GM23338 (cell line): Measurements from ENCODE around the gene IL19. TPM values are rescaled to one million over a fixed set of nuclear protein-coding genes. Genes with fewer than 3 reads are reported as not detected.

Experiments used
- ATAC-seq: fragments of 200-7000 bp; cut with Tn5 transposase; 3 replicates; pipeline ENCODE4 v1.9.1; 2020
- DNase-seq: peaks from one replicate; pipeline ENCODE4 v3.0.0-alpha.2; 2015; ENCODE audit warnings: low spot score
- H2AFZ ChIP-seq: fragments of 200-600 bp; sonication (generic); 2 replicates; pipeline ENCODE4 v1.8.0; 2016; ENCODE audit warnings: antibody characterized with exemption, mild to moderate bottlenecking, moderate library complexity
- H3F3A ChIP-seq: fragments of 200-600 bp; sonication (generic); replicated peaks from 2 replicates; pipeline ENCODE4 v1.8.0; 2017; ENCODE audit warnings: antibody characterized with exemption, mixed run types, low read depth
- H3K27ac ChIP-seq: fragments of 200-600 bp; sonication (generic); 2 replicates; pipeline ENCODE4 v1.6.1; 2016; ENCODE audit warnings: low read depth
- H3K27me3 ChIP-seq: fragments of 200-600 bp; sonication (generic); 2 replicates; pipeline ENCODE4 v1.8.0; 2016; ENCODE audit warnings: mild to moderate bottlenecking, mixed run types, moderate library complexity; ENCODE audit not compliant: insufficient read depth
- H3K36me3 ChIP-seq: fragments of 200-600 bp; sonication (generic); 2 replicates; pipeline ENCODE4 v1.8.0; 2016; ENCODE audit warnings: mild to moderate bottlenecking; ENCODE audit not compliant: insufficient read depth
- H3K4me1 ChIP-seq: fragments of 200-600 bp; sonication (generic); 2 replicates; pipeline ENCODE4 v1.8.0; 2016; ENCODE audit warnings: mild to moderate bottlenecking, moderate library complexity; ENCODE audit not compliant: insufficient read depth
- H3K4me2 ChIP-seq: fragments of 200-600 bp; sonication (generic); 2 replicates; pipeline ENCODE4 v1.7.1; 2017; ENCODE audit warnings: mixed run types
- H3K4me3 ChIP-seq: fragments of 200-600 bp; sonication (generic); 2 replicates; pipeline ENCODE4 v1.6.1; 2016; ENCODE audit warnings: mixed run types
- H3K79me2 ChIP-seq: fragments of 200-600 bp; sonication (generic); replicated peaks from 2 replicates; pipeline ENCODE4 v1.8.0; 2017; ENCODE audit warnings: mild to moderate bottlenecking; ENCODE audit not compliant: insufficient read depth
- H3K9me2 ChIP-seq: fragments of 200-600 bp; sonication (generic); 2 replicates; pipeline ENCODE4 v1.8.0; 2017; ENCODE audit not compliant: insufficient read depth
- H4K20me1 ChIP-seq: fragments of 200-600 bp; sonication (generic); replicated peaks from 2 replicates; pipeline ENCODE4 v1.8.0; 2017; ENCODE audit warnings: mild to moderate bottlenecking; ENCODE audit not compliant: insufficient read depth
- H3K27ac Mint-ChIP-seq: 2 replicates; pipeline ENCODE4 v1.8.0; 2020; ENCODE audit warnings: inconsistent platforms, mild to moderate bottlenecking, moderate library complexity, mixed read lengths
- H3K27me3 Mint-ChIP-seq: 3 replicates; pipeline ENCODE4 v1.8.0; 2022; ENCODE audit warnings: low read depth, mild to moderate bottlenecking, moderate library complexity, mixed read lengths, inconsistent platforms; ENCODE audit not compliant: insufficient read depth, poor library complexity
- H3K36me3 Mint-ChIP-seq: 3 replicates; pipeline ENCODE4 v1.8.0; 2021; ENCODE audit warnings: low read depth, mild to moderate bottlenecking, inconsistent platforms, moderate library complexity, mixed read lengths
- H3K4me1 Mint-ChIP-seq: 3 replicates; pipeline ENCODE4 v1.8.0; 2020; ENCODE audit warnings: mild to moderate bottlenecking, inconsistent platforms, mixed read lengths
- H3K4me3 Mint-ChIP-seq: 3 replicates; pipeline ENCODE4 v1.8.0; 2021; ENCODE audit warnings: moderate library complexity, mild to moderate bottlenecking, inconsistent platforms, mixed read lengths
- H3K9me3 Mint-ChIP-seq: 3 replicates; pipeline ENCODE4 v1.8.0; 2020; ENCODE audit warnings: moderate library complexity, mild to moderate bottlenecking, inconsistent platforms, mixed read lengths
- CREB1 ChIP-seq: fragments of 250-450 bp; sonication (Bioruptor Pico); IDR thresholded peaks from 2 replicates; pipeline ENCODE4 v1.5.0; 2020; ENCODE audit warnings: low read depth, mild to moderate bottlenecking, moderate library complexity
- JUNB ChIP-seq: IDR thresholded peaks from one replicate; pipeline ENCODE4 v1.6.1; 2016; ENCODE audit warnings: antibody characterized with exemption; ENCODE audit not compliant: unreplicated experiment
- NANOG ChIP-seq: IDR thresholded peaks from 2 replicates; pipeline ENCODE4 v1.6.1; 2016; ENCODE audit warnings: antibody characterized with exemption, borderline replicate concordance
- ZNF114 ChIP-seq: fragments of 250-450 bp; sonication (Bioruptor Pico); IDR thresholded peaks from 2 replicates; pipeline ENCODE4 v1.5.0; 2020; ENCODE audit warnings: mild to moderate bottlenecking, moderate library complexity
- polyA plus RNA-seq: library from polyadenylated mRNA; unstranded; fragments of >200 nt; fragmentation: Nextera tagmentation; extraction: Ambion mirVana; gene quantifications from 2 replicates; pipeline ENCODE4 v1.2.1, GENCODE V29; 2016
- total RNA-seq: library from RNA; depleted of rRNA; stranded (reverse); fragments of >200 nt; shearing (Covaris generic); gene quantifications from 2 replicates; pipeline ENCODE4 v1.2.3, GENCODE V29; 2014
- TF ChIP-seq, protein P1 (sequence below): fragments of 250-450 bp; sonication (Bioruptor Pico); IDR thresholded peaks from 2 replicates; pipeline ENCODE4 v1.5.0; 2020; ENCODE audit warnings: mild to moderate bottlenecking, moderate library complexity
- TF ChIP-seq, protein P2 (sequence below): IDR thresholded peaks from 2 replicates; pipeline ENCODE4 v1.6.1; 2016; ENCODE audit warnings: antibody characterized with exemption

The IL19 gene
- total and polyA plus RNA-seq, 2 experiments from 2014 or later, result not detected

DNA sequence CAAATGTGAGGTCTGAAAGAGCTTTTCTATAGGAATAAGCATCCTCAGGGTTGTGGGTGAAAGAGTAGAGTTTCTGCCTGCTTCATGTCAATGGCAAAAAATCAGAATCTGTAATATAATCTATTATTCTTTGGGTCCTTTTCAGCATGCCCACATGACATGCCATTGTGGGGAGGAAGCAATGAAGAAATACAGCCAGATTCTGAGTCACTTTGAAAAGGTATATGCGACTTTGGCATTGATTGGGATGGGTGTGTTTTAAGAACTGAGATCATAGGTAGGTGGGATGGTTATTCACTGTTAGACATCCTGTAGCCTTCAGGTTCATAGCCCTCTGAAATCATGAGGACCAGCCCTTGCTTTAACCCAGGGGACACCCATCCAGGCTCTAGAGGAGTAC lies 96.7 kb downstream of the IL19 start:
- Histone ChIP-seq H3F3A (no peaks in the 10 kb centered on the region), H3K36me3 (no peaks in the 10 kb centered on the region), H3K79me2 (no peaks in the 10 kb centered on the region), H3K27me3 (no peaks in the 10 kb centered on the region), H3K4me1 (no peaks in the 10 kb centered on the region), H3K4me3 (no peak overlapping the region), H4K20me1 (no peaks in the 10 kb centered on the region), H3K4me2 (no peak overlapping the region), H2AFZ (no peak overlapping the region), H3K9me2 (peaks cover 3% of the 10 kb centered on the region; the same call in 1 of the 2 replicates), H3K27ac (no peak overlapping the region)
- DNase-seq (no peak), ATAC-seq (no peak)
- Mint-ChIP-seq H3K4me3 (no peak overlapping the region), H3K36me3 (no peaks in the 10 kb centered on the region), H3K9me3 (no peaks in the 10 kb centered on the region), H3K4me1 (no peaks in the 10 kb centered on the region), H3K27ac (no peak overlapping the region), H3K27me3 (peaks cover 5% of the 10 kb centered on the region)
- TF ChIP-seq, protein P1, sequence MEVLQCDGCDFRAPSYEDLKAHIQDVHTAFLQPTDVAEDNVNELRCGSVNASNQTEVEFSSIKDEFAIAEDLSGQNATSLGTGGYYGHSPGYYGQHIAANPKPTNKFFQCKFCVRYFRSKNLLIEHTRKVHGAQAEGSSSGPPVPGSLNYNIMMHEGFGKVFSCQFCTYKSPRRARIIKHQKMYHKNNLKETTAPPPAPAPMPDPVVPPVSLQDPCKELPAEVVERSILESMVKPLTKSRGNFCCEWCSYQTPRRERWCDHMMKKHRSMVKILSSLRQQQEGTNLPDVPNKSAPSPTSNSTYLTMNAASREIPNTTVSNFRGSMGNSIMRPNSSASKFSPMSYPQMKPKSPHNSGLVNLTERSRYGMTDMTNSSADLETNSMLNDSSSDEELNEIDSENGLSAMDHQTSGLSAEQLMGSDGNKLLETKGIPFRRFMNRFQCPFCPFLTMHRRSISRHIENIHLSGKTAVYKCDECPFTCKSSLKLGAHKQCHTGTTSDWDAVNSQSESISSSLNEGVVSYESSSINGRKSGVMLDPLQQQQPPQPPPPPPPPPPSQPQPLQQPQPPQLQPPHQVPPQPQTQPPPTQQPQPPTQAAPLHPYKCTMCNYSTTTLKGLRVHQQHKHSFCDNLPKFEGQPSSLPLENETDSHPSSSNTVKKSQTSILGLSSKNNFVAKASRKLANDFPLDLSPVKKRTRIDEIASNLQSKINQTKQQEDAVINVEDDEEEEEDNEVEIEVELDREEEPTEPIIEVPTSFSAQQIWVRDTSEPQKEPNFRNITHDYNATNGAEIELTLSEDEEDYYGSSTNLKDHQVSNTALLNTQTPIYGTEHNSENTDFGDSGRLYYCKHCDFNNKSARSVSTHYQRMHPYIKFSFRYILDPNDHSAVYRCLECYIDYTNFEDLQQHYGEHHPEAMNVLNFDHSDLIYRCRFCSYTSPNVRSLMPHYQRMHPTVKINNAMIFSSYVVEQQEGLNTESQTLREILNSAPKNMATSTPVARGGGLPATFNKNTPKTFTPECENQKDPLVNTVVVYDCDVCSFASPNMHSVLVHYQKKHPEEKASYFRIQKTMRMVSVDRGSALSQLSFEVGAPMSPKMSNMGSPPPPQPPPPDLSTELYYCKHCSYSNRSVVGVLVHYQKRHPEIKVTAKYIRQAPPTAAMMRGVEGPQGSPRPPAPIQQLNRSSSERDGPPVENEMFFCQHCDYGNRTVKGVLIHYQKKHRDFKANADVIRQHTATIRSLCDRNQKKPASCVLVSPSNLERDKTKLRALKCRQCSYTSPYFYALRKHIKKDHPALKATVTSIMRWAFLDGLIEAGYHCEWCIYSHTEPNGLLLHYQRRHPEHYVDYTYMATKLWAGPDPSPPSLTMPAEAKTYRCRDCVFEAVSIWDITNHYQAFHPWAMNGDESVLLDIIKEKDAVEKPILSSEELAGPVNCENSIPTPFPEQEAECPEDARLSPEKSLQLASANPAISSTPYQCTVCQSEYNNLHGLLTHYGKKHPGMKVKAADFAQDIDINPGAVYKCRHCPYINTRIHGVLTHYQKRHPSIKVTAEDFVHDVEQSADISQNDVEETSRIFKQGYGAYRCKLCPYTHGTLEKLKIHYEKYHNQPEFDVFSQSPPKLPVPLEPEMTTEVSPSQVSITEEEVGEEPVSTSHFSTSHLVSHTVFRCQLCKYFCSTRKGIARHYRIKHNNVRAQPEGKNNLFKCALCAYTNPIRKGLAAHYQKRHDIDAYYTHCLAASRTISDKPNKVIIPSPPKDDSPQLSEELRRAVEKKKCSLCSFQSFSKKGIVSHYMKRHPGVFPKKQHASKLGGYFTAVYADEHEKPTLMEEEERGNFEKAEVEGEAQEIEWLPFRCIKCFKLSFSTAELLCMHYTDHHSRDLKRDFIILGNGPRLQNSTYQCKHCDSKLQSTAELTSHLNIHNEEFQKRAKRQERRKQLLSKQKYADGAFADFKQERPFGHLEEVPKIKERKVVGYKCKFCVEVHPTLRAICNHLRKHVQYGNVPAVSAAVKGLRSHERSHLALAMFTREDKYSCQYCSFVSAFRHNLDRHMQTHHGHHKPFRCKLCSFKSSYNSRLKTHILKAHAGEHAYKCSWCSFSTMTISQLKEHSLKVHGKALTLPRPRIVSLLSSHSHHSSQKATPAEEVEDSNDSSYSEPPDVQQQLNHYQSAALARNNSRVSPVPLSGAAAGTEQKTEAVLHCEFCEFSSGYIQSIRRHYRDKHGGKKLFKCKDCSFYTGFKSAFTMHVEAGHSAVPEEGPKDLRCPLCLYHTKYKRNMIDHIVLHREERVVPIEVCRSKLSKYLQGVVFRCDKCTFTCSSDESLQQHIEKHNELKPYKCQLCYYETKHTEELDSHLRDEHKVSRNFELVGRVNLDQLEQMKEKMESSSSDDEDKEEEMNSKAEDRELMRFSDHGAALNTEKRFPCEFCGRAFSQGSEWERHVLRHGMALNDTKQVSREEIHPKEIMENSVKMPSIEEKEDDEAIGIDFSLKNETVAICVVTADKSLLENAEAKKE (CRISPR knock-in tag), result no peak
- TF ChIP-seq CREB1 (CRISPR knock-in tag), result no peak
- no peak for TF ChIP-seq NANOG
- TF ChIP-seq, protein P2, sequence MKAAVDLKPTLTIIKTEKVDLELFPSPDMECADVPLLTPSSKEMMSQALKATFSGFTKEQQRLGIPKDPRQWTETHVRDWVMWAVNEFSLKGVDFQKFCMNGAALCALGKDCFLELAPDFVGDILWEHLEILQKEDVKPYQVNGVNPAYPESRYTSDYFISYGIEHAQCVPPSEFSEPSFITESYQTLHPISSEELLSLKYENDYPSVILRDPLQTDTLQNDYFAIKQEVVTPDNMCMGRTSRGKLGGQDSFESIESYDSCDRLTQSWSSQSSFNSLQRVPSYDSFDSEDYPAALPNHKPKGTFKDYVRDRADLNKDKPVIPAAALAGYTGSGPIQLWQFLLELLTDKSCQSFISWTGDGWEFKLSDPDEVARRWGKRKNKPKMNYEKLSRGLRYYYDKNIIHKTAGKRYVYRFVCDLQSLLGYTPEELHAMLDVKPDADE, result no peak
- TF ChIP-seq ZNF114 (CRISPR knock-in tag), result no peak
- no peak for TF ChIP-seq JUNB
